ENCODE data around the gene TNNT2. TPM values are rescaled to one million over a fixed set of nuclear protein-coding genes. Genes with fewer than 3 reads are reported as not detected.

TNNT2 gene
- total and polyA plus RNA-seq, 8 donors, result 0.06 to 7.0 (median 0.99) TPM

- Histone ChIP-seq H3K4me1 (no peaks in the 10 kb centered on the region), H3K9me3 (no peaks in the 10 kb centered on the region), H3K4me3 (no peak overlapping the region), H3K27ac (no peak overlapping the region), H3K36me3 (no peaks in the 10 kb centered on the region), H3K27me3 (no peaks in the 10 kb centered on the region)
- FAIRE-seq (no peak), DNase-seq (no peak), ATAC-seq (no peak)
- WGBS, 2 donors, result 87% methylated on average over 6 of the region's 6 CpGs
- intact Hi-C loops (cut with DNase I), result no loop called here
- no peak for TF ChIP-seq CTCF (IDR thresholded peaks at IDR 0.05)
Observed at GRCh38 chr1:201319631-201320030, 57.8 kb downstream of the TNNT2 start.

- H3K4me1 ChIP-seq, result no peaks in the 10 kb centered on the region
- ATAC-seq, result no peak
- FAIRE-seq, result no peak
Observed at GRCh38 chr1:201318504-201319340, 58.8 kb downstream of the TNNT2 start.

GRCh38 chr1:201317551-201317950 is 59.9 kb downstream of the TNNT2 start:
- 82 to 89% methylated on average over 13 of the region's 13 CpGs for WGBS, 2 donors
- Histone ChIP-seq H3K4me3 (no peak overlapping the region), H3K27me3 (no peaks in the 10 kb centered on the region), H3K27ac (no peak overlapping the region), H3K36me3 (no peaks in the 10 kb centered on the region), H3K9me3 (no peaks in the 10 kb centered on the region), H3K4me1 (no peaks in the 10 kb centered on the region)
- DNase-seq (peak in 1 of 6 donors; percentile 50), FAIRE-seq (no peak), ATAC-seq (no peak)
- TF ChIP-seq CTCF (IDR thresholded peaks at IDR 0.05), result no peak
- intact Hi-C loops (cut with DNase I), result no loop called here

More at GRCh38 chr1:201318504-201319340, 58.8 kb downstream of the TNNT2 start:
- Histone ChIP-seq H3K27me3 (no peaks in the 10 kb centered on the region), H3K4me3 (no peak overlapping the region), H3K36me3 (no peaks in the 10 kb centered on the region), H3K9me3 (no peaks in the 10 kb centered on the region), H3K27ac (no peak overlapping the region)
- intact Hi-C loops (cut with DNase I), result no loop called here
- WGBS, 2 donors, result 79 to 81% methylated on average over 15 of the region's 15 CpGs
- no peak for TF ChIP-seq CTCF (IDR thresholded peaks at IDR 0.05)
- DNase-seq, result no peak

- no peaks in the 10 kb centered on the region for H3K27me3 ChIP-seq
- TF ChIP-seq CTCF (IDR thresholded peaks at IDR 0.05), result no peak
- no peaks in the 10 kb centered on the region for H3K36me3 ChIP-seq
- FAIRE-seq (no peak), DNase-seq (peak in 1 of 6 donors; percentile 27), ATAC-seq (no peak)
- WGBS, 2 donors, result 82 to 83% methylated on average over 5 of the region's 5 CpGs
- H3K4me3 ChIP-seq, result no peak overlapping the region
- intact Hi-C loops (cut with DNase I), result no loop called here
- H3K9me3 ChIP-seq, result no peaks in the 10 kb centered on the region
- no peak overlapping the region for H3K27ac ChIP-seq
- no peaks in the 10 kb centered on the region for H3K4me1 ChIP-seq
Observed at GRCh38 chr1:201316556-201316955, 60.9 kb downstream of the TNNT2 start.

GRCh38 chr1:201313086-201313485 is 64.4 kb downstream of the TNNT2 start:
- no peak for DNase-seq
- Histone ChIP-seq H3K4me3 (no peak overlapping the region), H3K27me3 (no peaks in the 10 kb centered on the region), H3K4me1 (no peaks in the 10 kb centered on the region), H3K36me3 (no peaks in the 10 kb centered on the region), H3K9me3 (no peaks in the 10 kb centered on the region), H3K27ac (no peak overlapping the region)
- no peak for TF ChIP-seq CTCF (IDR thresholded peaks at IDR 0.05)
- intact Hi-C loops (cut with DNase I), result no loop called here
- 90 to 94% methylated on average over 16 of the region's 16 CpGs for WGBS, 2 donors
- no peak for ATAC-seq
- no peak for FAIRE-seq
